Karpas-422 (cell line): ENCODE data around the gene ARF3. TPM values are rescaled to one million over a fixed set of nuclear protein-coding genes. Genes with fewer than 3 reads are reported as not detected.
A peak's percentile ranks its signal among the peaks of the same experiment; 100 is the strongest.

Experiments
- DNase-seq: peaks from one replicate; pipeline ENCODE4 v3.0.0-alpha.2; 2015
- H2AFZ ChIP-seq: fragments of 200-600 bp; sonication (generic); 2 replicates; pipeline ENCODE4 v1.6.1; 2014; ENCODE audit warnings: antibody characterized with exemption, low read length, mixed read lengths
- H3K27ac ChIP-seq: fragments of 200-600 bp; sonication (generic); 2 replicates; pipeline ENCODE4 v1.5.1; 2014; ENCODE audit warnings: mild to moderate bottlenecking, low read length, moderate library complexity
- H3K27me3 ChIP-seq: fragments of 200-600 bp; sonication (generic); 2 replicates; pipeline ENCODE4 v1.6.1; 2014; ENCODE audit warnings: low read length, mixed read lengths
- H3K36me3 ChIP-seq: fragments of 200-600 bp; sonication (generic); 2 replicates; pipeline ENCODE4 v1.6.1; 2014; ENCODE audit warnings: low read length, mixed read lengths; ENCODE audit not compliant: insufficient read depth
- H3K4me1 ChIP-seq: fragments of 200-600 bp; sonication (generic); 2 replicates; pipeline ENCODE4 v1.6.1; 2014; ENCODE audit warnings: mild to moderate bottlenecking, low read length, mixed read lengths
- H3K4me2 ChIP-seq: fragments of 200-600 bp; sonication (generic); 2 replicates; pipeline ENCODE4 v1.6.1; 2014; ENCODE audit warnings: low read length, low read depth, mild to moderate bottlenecking; ENCODE audit not compliant: poor library complexity, severe bottlenecking
- H3K4me3 ChIP-seq: fragments of 200-600 bp; sonication (generic); 2 replicates; pipeline ENCODE4 v1.5.1; 2014; ENCODE audit warnings: mild to moderate bottlenecking, antibody characterized with exemption, low read length, mixed read lengths
- H3K79me2 ChIP-seq: fragments of 200-600 bp; sonication (generic); 2 replicates; pipeline ENCODE4 v1.6.1; 2014; ENCODE audit warnings: mild to moderate bottlenecking, low read length, mixed read lengths
- H3K9ac ChIP-seq: fragments of 200-600 bp; sonication (generic); 2 replicates; pipeline ENCODE4 v1.6.0; 2014; ENCODE audit warnings: low read length
- H3K9me2 ChIP-seq: fragments of 200-600 bp; sonication (generic), shearing (Covaris generic); replicated peaks from 2 replicates; pipeline ENCODE4 v1.6.0; 2014; ENCODE audit warnings: mild to moderate bottlenecking, low read length, moderate library complexity; ENCODE audit not compliant: insufficient read depth
- H3K9me3 ChIP-seq: fragments of 300-700, 200-600 bp; sonication (generic); 2 replicates; pipeline ENCODE4 v1.6.1; 2014; ENCODE audit warnings: low read length, mixed read lengths
- H4K20me1 ChIP-seq: fragments of 200-600 bp; sonication (generic); 2 replicates; pipeline ENCODE4 v1.6.1; 2014; ENCODE audit warnings: mild to moderate bottlenecking, antibody characterized with exemption, low read length, low read depth; ENCODE audit not compliant: insufficient read depth
- total RNA-seq: library from RNA; depleted of rRNA; stranded (reverse); fragments of >200 nt; shearing (Covaris generic); gene quantifications from 2 replicates; pipeline ENCODE4 v1.2.3, GENCODE V29; 2014; ENCODE audit warnings: low replicate concordance

ARF3 gene
- total RNA-seq, 1 experiment from 2014 or later, result 57.5 TPM

GRCh38 chr12:48934312-48934706 is 23.0 kb downstream of the ARF3 start:
- Histone ChIP-seq H3K4me1 (no peaks in the 10 kb centered on the region), H3K79me2 (0 out of 2 replicates have a peak, but pooled peaks cover 3% of the 10 kb centered on the region), H3K4me3 (no peak overlapping the region), H3K36me3 (peaks cover 35% of the 10 kb centered on the region; the same call in 1 of the 2 replicates), H3K4me2 (no peak overlapping the region), H3K9ac (no peak overlapping the region), H4K20me1 (peaks cover 6% of the 10 kb centered on the region; the same call in 1 of the 2 replicates), H3K27me3 (no peaks in the 10 kb centered on the region), H2AFZ (no peak overlapping the region), H3K27ac (no peak overlapping the region), H3K9me3 (no peaks in the 10 kb centered on the region), H3K9me2 (no peaks in the 10 kb centered on the region)
- no peak for DNase-seq

DNA sequence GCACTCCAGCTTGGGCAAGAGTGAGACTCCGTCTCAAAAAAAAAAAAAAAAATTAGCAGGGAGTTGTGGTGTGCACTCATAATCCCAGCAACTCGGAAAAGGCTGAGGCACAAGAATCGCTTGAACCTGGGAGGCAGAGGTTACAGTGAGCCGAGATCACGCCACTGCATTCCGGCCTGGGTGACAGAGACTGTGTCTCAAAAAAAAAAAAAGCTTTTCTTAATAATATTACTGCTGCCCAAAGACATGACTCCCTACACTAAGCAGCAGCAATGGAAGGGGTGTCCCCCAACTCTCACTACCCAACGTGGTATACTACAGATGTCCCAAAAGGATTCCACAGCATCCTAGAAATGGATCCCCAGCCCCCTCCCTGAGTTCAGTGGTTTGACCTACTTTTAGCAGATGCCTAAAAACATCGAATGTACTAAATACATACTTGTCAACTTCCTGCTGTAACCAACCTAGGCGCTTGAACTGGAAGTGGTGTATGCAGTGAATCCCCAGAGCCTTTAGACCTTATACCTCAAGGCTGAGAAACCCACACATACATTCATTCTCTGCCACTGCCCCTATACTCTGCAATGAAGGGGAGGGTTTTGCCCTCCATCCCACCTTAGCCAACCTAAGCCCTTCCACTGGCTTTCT is 23.5 kb downstream of the ARF3 start:
- no peaks in the 10 kb centered on the region for H3K4me1 ChIP-seq
- H3K79me2 ChIP-seq, result 0 out of 2 replicates have a peak, but pooled peaks cover 3% of the 10 kb centered on the region
- no peak overlapping the region for H3K9ac ChIP-seq
- H3K9me3 ChIP-seq, result no peaks in the 10 kb centered on the region
- no peaks in the 10 kb centered on the region for H3K27me3 ChIP-seq
- H2AFZ ChIP-seq, result no peak overlapping the region
- no peak overlapping the region for H3K27ac ChIP-seq
- H3K4me3 ChIP-seq, result no peak overlapping the region
- H3K36me3 ChIP-seq, result peaks cover 35% of the 10 kb centered on the region; the same call in 1 of the 2 replicates
- no peak overlapping the region for H3K4me2 ChIP-seq
- DNase-seq, result no peak
- no peaks in the 10 kb centered on the region for H3K9me2 ChIP-seq
- peaks cover 6% of the 10 kb centered on the region; the same call in 1 of the 2 replicates for H4K20me1 ChIP-seq

- Histone ChIP-seq H3K4me3 (no peak overlapping the region), H3K27me3 (no peaks in the 10 kb centered on the region), H3K9me3 (no peaks in the 10 kb centered on the region), H3K36me3 (peaks cover 35% of the 10 kb centered on the region; the same call in 1 of the 2 replicates), H2AFZ (no peak overlapping the region), H3K4me1 (no peaks in the 10 kb centered on the region), H3K9me2 (no peaks in the 10 kb centered on the region), H3K27ac (no peak overlapping the region), H4K20me1 (peaks cover 6% of the 10 kb centered on the region; the same call in 1 of the 2 replicates), H3K79me2 (0 out of 2 replicates have a peak, but pooled peaks cover 3% of the 10 kb centered on the region), H3K9ac (no peak overlapping the region), H3K4me2 (no peak overlapping the region)
- no peak for DNase-seq
Observed at GRCh38 chr12:48932878-48933277, 24.4 kb downstream of the ARF3 start.

DNA sequence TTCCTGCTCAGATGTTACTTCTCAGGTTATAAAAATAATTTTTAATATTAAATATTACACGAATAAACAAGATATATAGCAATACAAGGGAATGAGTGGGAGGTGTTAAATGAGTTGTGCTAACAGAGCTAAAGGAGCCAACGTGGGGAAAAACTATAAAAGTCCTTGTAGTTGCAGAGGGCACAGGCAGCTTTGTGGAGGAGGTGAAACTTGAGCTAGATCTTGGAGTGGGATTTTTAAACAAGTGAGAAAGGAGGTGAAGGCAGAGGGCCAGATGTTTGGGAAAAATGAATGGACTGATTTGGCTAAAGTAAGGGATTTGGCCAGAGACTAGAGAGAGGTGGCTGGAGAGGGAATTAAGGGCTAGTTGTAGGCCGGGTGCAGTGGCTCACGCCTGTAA is 26.8 kb downstream of the ARF3 start:
- H3K9me2 ChIP-seq, result no peaks in the 10 kb centered on the region
- H3K27me3 ChIP-seq, result no peaks in the 10 kb centered on the region
- H3K36me3 ChIP-seq, result peaks cover 29% of the 10 kb centered on the region; the same call in 1 of the 2 replicates
- H4K20me1 ChIP-seq, result no peaks in the 10 kb centered on the region
- H3K4me3 ChIP-seq, result no peak overlapping the region
- no peak overlapping the region for H2AFZ ChIP-seq
- no peak overlapping the region for H3K9ac ChIP-seq
- no peak overlapping the region for H3K4me2 ChIP-seq
- DNase-seq, result no peak
- H3K79me2 ChIP-seq, result 0 out of 2 replicates have a peak, but pooled peaks cover 3% of the 10 kb centered on the region
- no peaks in the 10 kb centered on the region for H3K9me3 ChIP-seq
- H3K4me1 ChIP-seq, result peaks cover 6% of the 10 kb centered on the region
- no peak overlapping the region for H3K27ac ChIP-seq

DNA sequence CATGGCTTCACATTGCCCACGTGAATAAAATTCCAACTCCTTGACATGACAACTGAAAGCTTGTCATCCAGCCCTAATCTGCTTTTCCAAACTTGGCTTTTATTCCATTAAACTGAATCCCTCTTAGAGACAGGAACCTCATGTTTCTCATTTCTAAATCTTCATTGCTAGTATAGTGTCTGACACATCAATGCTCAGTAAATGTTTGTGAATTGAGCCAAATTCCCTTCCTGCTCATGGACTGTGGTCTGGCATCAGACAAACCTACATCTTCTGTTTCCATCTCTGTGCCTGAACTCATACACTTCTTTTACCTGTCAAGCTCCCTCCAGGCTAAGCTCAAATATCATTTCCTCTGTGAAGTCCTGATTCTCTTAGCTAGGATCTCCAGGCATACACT is 27.7 kb downstream of the ARF3 start:
- Histone ChIP-seq H4K20me1 (no peaks in the 10 kb centered on the region), H3K27me3 (no peaks in the 10 kb centered on the region), H2AFZ (no peak overlapping the region), H3K9me3 (no peaks in the 10 kb centered on the region), H3K4me2 (no peak overlapping the region), H3K9me2 (no peaks in the 10 kb centered on the region), H3K36me3 (peaks cover 26% of the 10 kb centered on the region; the same call in 1 of the 2 replicates), H3K27ac (no peak overlapping the region), H3K79me2 (0 out of 2 replicates have a peak, but pooled peaks cover 3% of the 10 kb centered on the region), H3K4me3 (no peak overlapping the region), H3K9ac (no peak overlapping the region), H3K4me1 (peaks cover 6% of the 10 kb centered on the region)
- no peak for DNase-seq

DNA sequence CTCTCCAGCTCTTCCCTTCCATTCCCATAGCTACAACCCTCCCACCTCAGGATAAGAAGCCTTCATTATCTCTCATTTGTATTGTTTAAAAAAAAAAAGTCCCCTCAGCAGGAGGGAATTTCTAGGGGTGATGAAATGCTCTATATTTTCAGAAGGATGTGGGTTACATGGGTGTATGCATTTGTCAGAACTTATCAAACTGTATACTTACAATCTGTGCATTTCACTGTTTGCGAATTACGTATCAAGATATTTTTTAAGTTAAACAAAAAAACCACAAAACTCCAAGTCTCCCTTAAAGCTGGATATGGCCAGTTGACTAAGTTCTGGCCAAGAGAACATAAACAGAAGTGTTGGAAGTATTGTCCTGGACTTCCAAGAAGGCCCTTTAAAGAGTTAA is 30.0 kb downstream of the ARF3 start:
- Histone ChIP-seq H3K36me3 (peaks cover 29% of the 10 kb centered on the region), H3K4me1 (peaks cover 14% of the 10 kb centered on the region), H4K20me1 (no peaks in the 10 kb centered on the region), H3K4me3 (no peak overlapping the region), H2AFZ (no peak overlapping the region), H3K9me2 (no peaks in the 10 kb centered on the region), H3K27ac (no peak overlapping the region), H3K9ac (no peak overlapping the region), H3K79me2 (peaks cover 4% of the 10 kb centered on the region; the same call in 1 of the 2 replicates), H3K27me3 (no peaks in the 10 kb centered on the region), H3K9me3 (no peaks in the 10 kb centered on the region), H3K4me2 (no peak overlapping the region)
- no peak for DNase-seq

- no peaks in the 10 kb centered on the region for H4K20me1 ChIP-seq
- peak within 1 kb of the TSS; percentile 37; the same call in 1 of the 2 replicates for H3K27ac ChIP-seq
- peak within 1 kb of the TSS; percentile 63 for H2AFZ ChIP-seq
- peaks cover 4% of the 10 kb centered on the region; the same call in 1 of the 2 replicates for H3K79me2 ChIP-seq
- peak within 1 kb of the TSS; percentile 92 for H3K4me3 ChIP-seq
- H3K9ac ChIP-seq, result peak within 1 kb of the TSS; percentile 90
- H3K27me3 ChIP-seq, result no peaks in the 10 kb centered on the region
- DNase-seq, result peak; percentile 94
- H3K4me2 ChIP-seq, result peak within 1 kb of the TSS; percentile 82
- no peaks in the 10 kb centered on the region for H3K9me3 ChIP-seq
- peaks cover 14% of the 10 kb centered on the region for H3K4me1 ChIP-seq
- no peaks in the 10 kb centered on the region for H3K9me2 ChIP-seq
- H3K36me3 ChIP-seq, result peaks cover 26% of the 10 kb centered on the region
Observed at GRCh38 chr12:48925304-48926011, 31.8 kb downstream of the ARF3 start, which contains the start of gene FKBP11. Gene FKBP11, minus strand, starts transcription at chr12:48925492. Its CDS starts 64 bp downstream, at chr12:48925428.
